SU-DHL-6 (cell line): ENCODE measurements around the gene TRRAP.

Experiments used
- EZH2phosphoT487 ChIP-seq: fragments of 200-600 bp; sonication (generic), shearing (Covaris generic); conservative IDR thresholded peaks from 2 replicates; pipeline ENCODE4 v1.6.1; 2018; ENCODE audit warnings: mild to moderate bottlenecking, antibody characterized with exemption, low read length, moderate library complexity, mixed read lengths
- TF ChIP-seq, protein P1 (sequence below): fragments of 200-600 bp; sonication (generic); IDR thresholded peaks from one replicate; pipeline ENCODE4 v1.5.1; 2017; ENCODE audit warnings: antibody characterized with exemption, mild to moderate bottlenecking, low read length, moderate library complexity; ENCODE audit not compliant: insufficient read depth, poor library complexity, severe bottlenecking

DNA sequence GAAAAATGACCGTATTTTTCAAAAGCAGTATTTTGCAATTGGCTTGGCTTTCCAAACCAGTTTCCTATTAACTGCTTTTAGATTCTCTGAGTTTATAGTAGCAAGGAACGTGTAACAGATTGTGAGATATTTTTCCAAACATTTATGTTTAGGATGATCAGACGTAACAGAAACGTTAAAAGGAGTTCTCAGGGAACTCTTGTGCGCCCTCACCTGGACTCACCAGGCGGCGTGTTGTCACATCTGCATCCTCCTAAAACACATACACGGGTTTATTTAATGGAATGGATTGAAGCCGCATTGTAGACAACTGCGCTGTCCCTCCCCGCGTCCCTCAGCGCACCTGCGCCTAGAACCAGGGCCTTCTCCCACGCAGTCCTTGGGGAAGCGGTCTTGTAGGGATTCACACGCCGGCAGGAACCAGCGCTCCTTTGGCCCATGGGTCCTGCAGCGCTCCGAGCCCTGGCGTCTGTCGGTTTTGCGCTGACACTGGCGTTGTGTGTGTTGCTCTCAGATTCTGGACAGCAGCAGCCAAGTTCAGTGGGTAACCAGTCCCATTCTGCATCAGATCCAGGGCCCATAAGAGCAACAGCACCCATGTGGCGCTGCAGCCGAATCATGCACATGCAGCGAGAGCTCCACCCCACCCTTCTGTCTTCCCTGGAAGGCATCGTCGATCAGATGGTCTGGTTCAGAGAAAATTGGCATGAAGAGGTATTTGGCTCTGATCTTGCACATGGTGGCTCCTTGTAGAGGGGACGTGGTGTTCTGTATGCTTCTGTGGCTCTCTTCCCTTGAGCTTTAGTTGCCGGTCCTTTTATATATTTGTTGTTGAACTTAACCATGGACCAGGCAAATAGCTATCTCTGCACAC, 114.9 kb downstream of the TRRAP start:
- TF ChIP-seq, protein P1, sequence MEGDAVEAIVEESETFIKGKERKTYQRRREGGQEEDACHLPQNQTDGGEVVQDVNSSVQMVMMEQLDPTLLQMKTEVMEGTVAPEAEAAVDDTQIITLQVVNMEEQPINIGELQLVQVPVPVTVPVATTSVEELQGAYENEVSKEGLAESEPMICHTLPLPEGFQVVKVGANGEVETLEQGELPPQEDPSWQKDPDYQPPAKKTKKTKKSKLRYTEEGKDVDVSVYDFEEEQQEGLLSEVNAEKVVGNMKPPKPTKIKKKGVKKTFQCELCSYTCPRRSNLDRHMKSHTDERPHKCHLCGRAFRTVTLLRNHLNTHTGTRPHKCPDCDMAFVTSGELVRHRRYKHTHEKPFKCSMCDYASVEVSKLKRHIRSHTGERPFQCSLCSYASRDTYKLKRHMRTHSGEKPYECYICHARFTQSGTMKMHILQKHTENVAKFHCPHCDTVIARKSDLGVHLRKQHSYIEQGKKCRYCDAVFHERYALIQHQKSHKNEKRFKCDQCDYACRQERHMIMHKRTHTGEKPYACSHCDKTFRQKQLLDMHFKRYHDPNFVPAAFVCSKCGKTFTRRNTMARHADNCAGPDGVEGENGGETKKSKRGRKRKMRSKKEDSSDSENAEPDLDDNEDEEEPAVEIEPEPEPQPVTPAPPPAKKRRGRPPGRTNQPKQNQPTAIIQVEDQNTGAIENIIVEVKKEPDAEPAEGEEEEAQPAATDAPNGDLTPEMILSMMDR = no peak
- no peak for TF ChIP-seq EZH2phosphoT487
